Astrocyte of the cerebellum (primary cell): ENCODE data around the gene EML2.

Experiments used
- DNase-seq: peaks from one replicate; pipeline ENCODE4 v3.0.0-alpha.2; 2011; ENCODE audit warnings: low read depth
- H3K4me3 ChIP-seq: 2 replicates; pipeline ENCODE4 v1.5.1; 2011; ENCODE audit warnings: mild to moderate bottlenecking, low read depth, low read length, moderate library complexity
- CTCF ChIP-seq: IDR thresholded peaks from 2 replicates; pipeline ENCODE4 v1.5.1; 2012; ENCODE audit warnings: low read length, low read depth, moderate library complexity, mild to moderate bottlenecking; ENCODE audit errors: missing control alignments
- in situ Hi-C: cut with HindIII; loops from 2 replicates; pipeline ENCODE4 v1.10.0; 2017; ENCODE audit warnings: low sequenced_read_pairs

The EML2 gene

GRCh38 chr19:45664575-45664974 is 25.4 kb upstream of the EML2 start:
- no peak overlapping the region for H3K4me3 ChIP-seq
- in situ Hi-C loops = no loop called here
- no peak for DNase-seq
- TF ChIP-seq CTCF = no peak

- no peak overlapping the region for H3K4me3 ChIP-seq
- no peak for DNase-seq
- no peak for TF ChIP-seq CTCF
- in situ Hi-C loops = no loop called here
These were observed 24.6 kb upstream of the EML2 start for GRCh38 chr19:45663800-45664199.

GRCh38 chr19:45660636-45661035 is 21.4 kb upstream of the EML2 start:
- no peak for DNase-seq
- in situ Hi-C loops = no loop called here
- TF ChIP-seq CTCF = no peak
- no peak overlapping the region for H3K4me3 ChIP-seq

- DNase-seq = no peak
- TF ChIP-seq CTCF = no peak
- in situ Hi-C loops = no loop called here
- H3K4me3 ChIP-seq = no peak overlapping the region
These were observed 20.0 kb upstream of the EML2 start for GRCh38 chr19:45659096-45659729.

GRCh38 chr19:45657520-45658167 is 18.4 kb upstream of the EML2 start:
- DNase-seq = no peak
- in situ Hi-C loops = no loop called here
- no peak for TF ChIP-seq CTCF
- no peak overlapping the region for H3K4me3 ChIP-seq

GRCh38 chr19:45655073-45655472 is 15.9 kb upstream of the EML2 start:
- no peak for TF ChIP-seq CTCF
- no peak for DNase-seq
- no peak overlapping the region for H3K4me3 ChIP-seq
- in situ Hi-C loops = no loop called here
